ENCODE data around the gene HELZ2.

DNA sequence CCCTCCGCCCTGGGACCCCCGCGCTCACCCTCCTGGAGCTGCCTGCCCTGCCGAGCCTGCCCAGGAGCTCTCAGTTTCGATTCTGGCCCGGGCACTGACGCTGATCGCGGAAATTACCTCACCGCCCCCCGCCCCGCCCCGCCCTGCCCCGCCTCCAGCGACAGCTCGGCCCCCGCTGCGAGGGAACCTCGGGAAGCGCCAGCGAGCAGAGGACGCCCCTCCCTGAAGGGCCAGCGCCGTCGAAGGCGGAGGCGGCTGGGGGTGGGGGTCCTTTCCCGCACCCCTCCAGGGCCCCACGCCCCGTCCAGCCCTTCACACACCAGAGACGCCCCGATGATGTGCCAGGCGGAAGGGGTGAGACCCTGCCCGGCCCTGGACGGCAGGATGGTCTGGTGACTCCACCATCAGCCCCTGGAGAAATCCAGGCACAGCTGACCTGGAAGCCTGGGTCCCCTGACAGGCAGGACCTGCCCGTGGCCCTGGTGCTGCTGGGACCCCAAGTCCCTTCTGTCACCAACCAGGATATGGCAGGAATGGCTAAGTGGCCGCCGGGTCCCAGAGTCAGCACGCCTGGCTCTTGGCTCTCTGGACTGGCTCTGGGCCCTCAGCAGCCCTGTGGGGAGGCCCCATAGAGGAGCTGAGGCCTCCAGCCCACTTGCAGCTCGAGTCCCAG lies at the start of gene HELZ2:
- TF ChIP-seq, protein P1, sequence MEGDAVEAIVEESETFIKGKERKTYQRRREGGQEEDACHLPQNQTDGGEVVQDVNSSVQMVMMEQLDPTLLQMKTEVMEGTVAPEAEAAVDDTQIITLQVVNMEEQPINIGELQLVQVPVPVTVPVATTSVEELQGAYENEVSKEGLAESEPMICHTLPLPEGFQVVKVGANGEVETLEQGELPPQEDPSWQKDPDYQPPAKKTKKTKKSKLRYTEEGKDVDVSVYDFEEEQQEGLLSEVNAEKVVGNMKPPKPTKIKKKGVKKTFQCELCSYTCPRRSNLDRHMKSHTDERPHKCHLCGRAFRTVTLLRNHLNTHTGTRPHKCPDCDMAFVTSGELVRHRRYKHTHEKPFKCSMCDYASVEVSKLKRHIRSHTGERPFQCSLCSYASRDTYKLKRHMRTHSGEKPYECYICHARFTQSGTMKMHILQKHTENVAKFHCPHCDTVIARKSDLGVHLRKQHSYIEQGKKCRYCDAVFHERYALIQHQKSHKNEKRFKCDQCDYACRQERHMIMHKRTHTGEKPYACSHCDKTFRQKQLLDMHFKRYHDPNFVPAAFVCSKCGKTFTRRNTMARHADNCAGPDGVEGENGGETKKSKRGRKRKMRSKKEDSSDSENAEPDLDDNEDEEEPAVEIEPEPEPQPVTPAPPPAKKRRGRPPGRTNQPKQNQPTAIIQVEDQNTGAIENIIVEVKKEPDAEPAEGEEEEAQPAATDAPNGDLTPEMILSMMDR (IDR thresholded peaks at IDR 0.05), result no peak
- no peak for TF ChIP-seq POLR2A (IDR thresholded peaks at IDR 0.05)
